ENCODE data around the gene ASIC1. TPM values are rescaled to one million over a fixed set of nuclear protein-coding genes. Genes with fewer than 3 reads are reported as not detected.

The ASIC1 gene
- total and polyA plus RNA-seq, 2 donors from 2014 or later: 0.99 to 1.6 TPM

- intact Hi-C loops (cut with DNase I): no loop called here
- FAIRE-seq: no peak
Measured at GRCh38 chr12:50062728-50063460, 5.5 kb downstream of the ASIC1 start.

GRCh38 chr12:50065726-50066310 lies 8.4 kb downstream of the ASIC1 start:
- H3K9ac ChIP-seq (ENCODE audit: low read length in 3 of 3): no peak overlapping the region
- H3K27me3 ChIP-seq (ENCODE audit: control insufficient read depth, insufficient read depth, low read length): no peaks in the 10 kb centered on the region
- H3K4me1 ChIP-seq (ENCODE audit: control insufficient read depth in 2 of 3, insufficient read depth in 2 of 3, low read depth in 1 of 3, low read length in 3 of 3): peaks cover 0 to 2% (median 0%) of the 10 kb centered on the region in 3 donors
- DNase-seq (peak in 1 of 5 donors; percentile 28), FAIRE-seq (no peak)
- no peak for TF ChIP-seq CTCF (IDR thresholded peaks at IDR 0.05; ENCODE audit: borderline replicate concordance, extremely low read depth, insufficient read depth)
- H3K36me3 ChIP-seq (ENCODE audit: control insufficient read depth in 2 of 3, insufficient read depth in 3 of 3, low read length in 3 of 3): no peaks in the 10 kb centered on the region
- intact Hi-C loops (cut with DNase I): no loop called here
- H3K9me3 ChIP-seq (ENCODE audit: control insufficient read depth in 2 of 3, insufficient read depth in 1 of 3, low read length in 3 of 3): no peaks in the 10 kb centered on the region
- H3K27ac ChIP-seq (ENCODE audit: low read depth in 2 of 2, low read length in 2 of 2): no peak overlapping the region
- no peak overlapping the region for H3K4me3 ChIP-seq (ENCODE audit: low read length in 3 of 3)

More at GRCh38 chr12:50062728-50063460, 5.5 kb downstream of the ASIC1 start:
- Histone ChIP-seq H3K36me3 (ENCODE audit: control insufficient read depth in 2 of 3, insufficient read depth in 3 of 3, low read length in 3 of 3) (no peaks in the 10 kb centered on the region), H3K4me3 (ENCODE audit: low read length in 3 of 3) (no peak overlapping the region), H3K9ac (ENCODE audit: low read length in 3 of 3) (no peak overlapping the region), H3K9me3 (ENCODE audit: control insufficient read depth in 2 of 3, insufficient read depth in 1 of 3, low read length in 3 of 3) (no peaks in the 10 kb centered on the region), H3K4me1 (ENCODE audit: control insufficient read depth in 2 of 3, insufficient read depth in 2 of 3, low read depth in 1 of 3, low read length in 3 of 3) (no peaks in the 10 kb centered on the region), H3K27me3 (ENCODE audit: control insufficient read depth, insufficient read depth, low read length) (no peaks in the 10 kb centered on the region), H3K27ac (ENCODE audit: low read depth in 2 of 2, low read length in 2 of 2) (no peak overlapping the region)
- DNase-seq: peak in 1 of 5 donors; percentile 39
- TF ChIP-seq CTCF (IDR thresholded peaks at IDR 0.05; ENCODE audit: borderline replicate concordance, extremely low read depth, insufficient read depth): no peak

- no peaks in the 10 kb centered on the region for H3K27me3 ChIP-seq (ENCODE audit: control insufficient read depth, insufficient read depth, low read length)
- no peak for FAIRE-seq
- H3K36me3 ChIP-seq (ENCODE audit: control insufficient read depth in 2 of 3, insufficient read depth in 3 of 3, low read length in 3 of 3): no peaks in the 10 kb centered on the region
Measured at GRCh38 chr12:50066402-50066801, 9.0 kb downstream of the ASIC1 start.

More at GRCh38 chr12:50066402-50066801, 9.0 kb downstream of the ASIC1 start:
- intact Hi-C loops (cut with DNase I): no loop called here
- no peak overlapping the region for H3K4me3 ChIP-seq (ENCODE audit: low read length in 3 of 3)
- TF ChIP-seq CTCF (IDR thresholded peaks at IDR 0.05; ENCODE audit: borderline replicate concordance, extremely low read depth, insufficient read depth): no peak
- no peak overlapping the region for H3K27ac ChIP-seq (ENCODE audit: low read depth in 2 of 2, low read length in 2 of 2)
- peaks cover 0 to 2% (median 0%) of the 10 kb centered on the region in 3 donors for H3K4me1 ChIP-seq (ENCODE audit: control insufficient read depth in 2 of 3, insufficient read depth in 2 of 3, low read depth in 1 of 3, low read length in 3 of 3)
- H3K9ac ChIP-seq (ENCODE audit: low read length in 3 of 3): no peak overlapping the region
- DNase-seq: peak in 2 of 5 donors; percentile 41 to 57
- H3K9me3 ChIP-seq (ENCODE audit: control insufficient read depth in 2 of 3, insufficient read depth in 1 of 3, low read length in 3 of 3): no peaks in the 10 kb centered on the region
